Measurements from ENCODE around the gene SBF2.

SBF2 gene

DNA sequence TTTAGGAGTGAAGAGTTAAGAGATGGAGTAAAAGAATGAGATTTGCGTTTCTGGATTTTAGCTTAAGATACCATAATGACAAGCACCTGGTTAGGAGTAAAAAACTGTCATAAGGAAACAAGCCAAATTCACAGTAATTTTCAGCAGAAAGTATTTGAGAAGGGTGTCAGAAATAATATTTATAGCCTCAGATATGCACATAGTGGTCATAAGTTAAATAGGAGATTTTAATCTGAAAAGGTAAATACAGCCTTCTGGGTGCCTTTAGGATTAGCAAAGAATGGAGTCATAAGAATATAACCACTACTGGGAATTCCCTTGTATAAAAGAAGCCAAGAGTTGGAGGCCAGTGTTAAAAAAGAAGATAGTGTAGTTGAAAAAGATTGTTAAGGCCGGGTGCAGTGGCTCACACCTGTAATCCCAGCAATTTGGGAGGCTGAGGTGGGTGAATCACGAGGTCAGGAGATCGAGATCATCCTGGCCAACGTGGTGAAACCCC is 470.1 kb downstream of the SBF2 start:
- no peak overlapping the region for H3K9ac ChIP-seq (ENCODE audit: low read length)
- no peak overlapping the region for H3K27ac ChIP-seq (ENCODE audit: low read depth, low read length)
- no peak overlapping the region for H3K4me3 ChIP-seq (ENCODE audit: low read depth, low read length)
- H3K4me1 ChIP-seq (ENCODE audit: control insufficient read depth, insufficient read depth, low read length): peaks cover 22% of the 10 kb centered on the region
- no peaks in the 10 kb centered on the region for H3K36me3 ChIP-seq (ENCODE audit: control insufficient read depth, insufficient read depth, low read length)
- no peaks in the 10 kb centered on the region for H3K27me3 ChIP-seq (ENCODE audit: control insufficient read depth, insufficient read depth, low read length)
- H3K9me3 ChIP-seq (ENCODE audit: control insufficient read depth, insufficient read depth, low read depth, low read length): no peaks in the 10 kb centered on the region

DNA sequence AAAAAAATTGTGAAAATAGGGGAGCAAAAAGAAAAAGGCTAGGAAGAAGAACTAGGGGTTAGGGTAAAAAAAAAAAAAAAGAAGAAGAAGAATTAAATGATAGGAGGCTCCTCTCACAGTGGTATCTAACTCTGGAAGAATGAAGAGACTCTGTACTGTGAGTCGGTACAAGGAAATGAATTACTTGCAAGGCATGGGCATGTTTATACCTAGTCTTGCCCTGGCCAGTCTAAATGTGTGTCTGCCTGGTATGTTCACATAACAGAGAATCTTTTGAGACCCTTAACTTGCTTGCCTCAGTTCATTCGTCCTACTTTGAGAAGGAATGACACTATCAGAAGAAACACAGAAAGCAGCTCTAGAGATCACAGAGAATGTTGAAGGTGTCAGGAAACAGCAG is 470.6 kb downstream of the SBF2 start:
- Histone ChIP-seq H3K4me1 (ENCODE audit: control insufficient read depth, insufficient read depth, low read length) (peaks cover 22% of the 10 kb centered on the region), H3K36me3 (ENCODE audit: control insufficient read depth, insufficient read depth, low read length) (no peaks in the 10 kb centered on the region), H3K27ac (ENCODE audit: low read depth, low read length) (no peak overlapping the region), H3K27me3 (ENCODE audit: control insufficient read depth, insufficient read depth, low read length) (no peaks in the 10 kb centered on the region), H3K9me3 (ENCODE audit: control insufficient read depth, insufficient read depth, low read depth, low read length) (no peaks in the 10 kb centered on the region), H3K9ac (ENCODE audit: low read length) (no peak overlapping the region), H3K4me3 (ENCODE audit: low read depth, low read length) (no peak overlapping the region)

DNA sequence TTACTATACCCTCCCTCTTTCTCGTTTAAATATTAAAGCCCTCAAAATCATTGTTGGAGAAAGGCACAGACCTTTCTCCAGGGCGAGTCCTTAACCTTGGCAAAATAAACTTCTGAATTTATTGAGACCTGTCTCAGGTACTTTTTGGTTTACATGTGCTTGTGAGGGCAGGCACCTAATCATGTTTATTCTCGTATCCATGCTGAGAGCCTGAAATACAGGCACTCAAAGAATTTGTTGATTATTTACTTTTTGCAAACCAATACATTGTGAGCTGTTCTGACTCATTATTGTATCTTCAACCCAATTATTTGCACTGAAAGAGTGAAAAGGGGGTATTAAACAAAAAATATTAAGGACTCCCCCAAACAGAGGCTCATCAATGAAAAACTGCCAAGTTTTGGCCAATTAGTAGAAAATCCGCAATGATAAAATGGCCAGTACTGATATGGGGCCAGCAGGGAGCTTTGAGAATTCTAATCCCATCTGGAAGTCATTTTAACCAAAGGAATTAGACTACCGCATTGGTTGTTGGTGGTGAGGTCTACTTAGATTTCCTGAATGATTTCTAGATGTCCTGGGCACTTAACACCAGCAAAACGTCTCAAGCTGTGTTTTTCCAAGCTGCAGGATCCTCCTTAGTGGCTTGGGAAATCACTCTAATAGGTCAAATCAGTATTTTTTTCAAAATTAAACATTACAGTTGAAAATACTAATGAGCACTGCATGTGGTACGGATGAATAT is 472.8 kb downstream of the SBF2 start:
- H3K9me3 ChIP-seq (ENCODE audit: control insufficient read depth, insufficient read depth, low read depth, low read length): no peaks in the 10 kb centered on the region
- no peaks in the 10 kb centered on the region for H3K27me3 ChIP-seq (ENCODE audit: control insufficient read depth, insufficient read depth, low read length)
- no peak overlapping the region for H3K4me3 ChIP-seq (ENCODE audit: low read depth, low read length)
- no peak overlapping the region for H3K27ac ChIP-seq (ENCODE audit: low read depth, low read length)
- peaks cover 24% of the 10 kb centered on the region for H3K4me1 ChIP-seq (ENCODE audit: control insufficient read depth, insufficient read depth, low read length)
- no peaks in the 10 kb centered on the region for H3K36me3 ChIP-seq (ENCODE audit: control insufficient read depth, insufficient read depth, low read length)
- no peak overlapping the region for H3K9ac ChIP-seq (ENCODE audit: low read length)

DNA sequence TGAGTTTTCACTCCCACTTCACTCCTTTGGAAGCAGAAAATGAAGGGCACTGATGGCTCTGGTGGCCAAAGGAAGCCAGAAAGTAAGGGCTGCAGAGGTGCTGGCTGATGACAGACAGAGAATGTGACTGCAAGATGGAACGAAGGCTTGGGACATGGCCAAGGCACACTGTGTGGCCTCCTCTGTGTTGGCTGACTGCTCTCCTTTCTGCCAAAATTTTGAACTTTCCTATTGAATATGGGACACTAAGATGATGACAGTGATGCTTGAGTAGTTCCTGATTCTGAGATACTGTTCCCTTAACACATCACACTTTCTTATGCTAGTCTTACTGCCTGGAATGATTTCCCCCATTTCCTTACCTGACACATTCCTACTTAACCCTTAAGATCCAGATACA is 473.8 kb downstream of the SBF2 start:
- peaks cover 30% of the 10 kb centered on the region for H3K4me1 ChIP-seq (ENCODE audit: control insufficient read depth, insufficient read depth, low read length)
- H3K36me3 ChIP-seq (ENCODE audit: control insufficient read depth, insufficient read depth, low read length): no peaks in the 10 kb centered on the region
- no peaks in the 10 kb centered on the region for H3K9me3 ChIP-seq (ENCODE audit: control insufficient read depth, insufficient read depth, low read depth, low read length)
- H3K4me3 ChIP-seq (ENCODE audit: low read depth, low read length): no peak overlapping the region
- H3K27ac ChIP-seq (ENCODE audit: low read depth, low read length): no peak overlapping the region
- H3K9ac ChIP-seq (ENCODE audit: low read length): no peak overlapping the region
- H3K27me3 ChIP-seq (ENCODE audit: control insufficient read depth, insufficient read depth, low read length): no peaks in the 10 kb centered on the region

DNA sequence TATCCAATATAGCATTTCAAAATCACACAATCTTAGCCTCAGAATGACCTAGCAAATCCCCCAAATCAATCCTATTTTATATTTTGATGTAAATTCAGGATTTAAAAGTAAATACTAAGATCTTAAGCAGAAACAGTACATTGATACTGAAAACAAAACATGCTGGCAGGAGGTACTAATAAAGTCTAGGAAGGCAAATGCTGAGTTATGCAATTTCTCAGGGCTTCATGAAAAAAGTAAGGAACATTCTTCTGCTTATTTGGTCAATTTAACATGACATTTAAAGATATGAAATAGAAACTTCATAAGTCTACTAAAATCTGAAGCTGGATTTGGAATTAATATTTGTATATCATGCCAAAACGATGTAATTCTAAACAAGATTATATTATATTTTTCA is 476.8 kb downstream of the SBF2 start:
- Histone ChIP-seq H3K9me3 (ENCODE audit: control insufficient read depth, insufficient read depth, low read depth, low read length) (no peaks in the 10 kb centered on the region), H3K4me1 (ENCODE audit: control insufficient read depth, insufficient read depth, low read length) (peaks cover 26% of the 10 kb centered on the region), H3K27me3 (ENCODE audit: control insufficient read depth, insufficient read depth, low read length) (no peaks in the 10 kb centered on the region), H3K9ac (ENCODE audit: low read length) (no peak overlapping the region), H3K4me3 (ENCODE audit: low read depth, low read length) (no peak overlapping the region), H3K36me3 (ENCODE audit: control insufficient read depth, insufficient read depth, low read length) (no peaks in the 10 kb centered on the region), H3K27ac (ENCODE audit: low read depth, low read length) (no peak overlapping the region)

DNA sequence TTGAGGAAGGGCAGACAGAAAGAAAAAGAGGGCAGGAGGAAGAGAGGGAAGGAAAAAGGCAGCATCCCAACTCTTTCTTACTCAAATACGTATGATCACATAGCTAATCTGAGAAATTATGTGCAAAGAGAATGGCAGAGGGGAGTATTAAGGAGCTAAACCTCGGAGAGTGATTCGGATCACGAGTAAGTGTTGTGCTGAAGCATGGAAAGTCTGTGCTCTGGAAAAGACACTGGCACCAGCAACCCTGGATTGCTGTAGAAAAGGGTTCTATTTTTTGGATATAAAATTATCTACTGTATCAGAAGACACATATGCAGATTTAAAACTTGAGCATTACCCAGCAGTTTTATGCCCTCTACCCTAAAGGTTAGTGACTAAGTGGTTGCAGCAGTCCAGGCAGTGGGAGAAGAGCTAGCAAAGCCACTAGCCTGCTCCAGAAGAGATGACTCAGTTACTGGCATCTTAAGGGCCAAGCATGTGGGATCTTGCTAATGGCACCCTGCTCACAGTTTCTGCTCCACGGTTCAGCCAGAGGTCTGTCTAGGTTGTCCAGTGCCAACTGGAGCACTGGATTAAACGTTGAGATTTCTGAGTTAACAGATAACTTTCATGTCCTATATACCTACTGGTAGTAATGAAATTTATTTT is 478.4 kb downstream of the SBF2 start:
- H3K36me3 ChIP-seq (ENCODE audit: control insufficient read depth, insufficient read depth, low read length): no peaks in the 10 kb centered on the region

DNA sequence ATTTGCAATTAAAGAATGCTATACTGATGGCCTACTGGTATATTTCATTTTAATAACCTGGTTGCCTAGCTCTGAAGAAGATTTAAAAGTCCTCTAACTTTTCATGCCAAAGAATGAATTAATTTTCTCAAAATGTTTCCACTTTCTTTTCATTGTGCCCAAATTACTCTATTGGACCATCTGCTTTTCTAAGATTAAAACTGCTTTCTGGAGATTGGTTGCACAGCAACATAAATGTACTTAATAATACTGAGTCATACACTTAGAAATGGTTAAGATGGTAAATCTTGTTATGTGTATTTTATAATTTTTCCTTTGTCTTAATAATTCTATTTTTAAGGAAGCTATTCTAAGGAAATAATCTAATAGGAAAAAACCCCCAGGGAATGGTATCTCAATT is 479.9 kb downstream of the SBF2 start:
- Histone ChIP-seq H3K27ac (ENCODE audit: low read depth, low read length) (no peak overlapping the region), H3K4me1 (ENCODE audit: control insufficient read depth, insufficient read depth, low read length) (peaks cover 7% of the 10 kb centered on the region; the same call in 1 of the 2 replicates), H3K36me3 (ENCODE audit: control insufficient read depth, insufficient read depth, low read length) (no peaks in the 10 kb centered on the region)

More for the DNA sequence above, 478.4 kb downstream of the SBF2 start:
- Histone ChIP-seq H3K9ac (ENCODE audit: low read length) (no peak overlapping the region), H3K9me3 (ENCODE audit: control insufficient read depth, insufficient read depth, low read depth, low read length) (no peaks in the 10 kb centered on the region), H3K27me3 (ENCODE audit: control insufficient read depth, insufficient read depth, low read length) (no peaks in the 10 kb centered on the region), H3K27ac (ENCODE audit: low read depth, low read length) (no peak overlapping the region), H3K4me3 (ENCODE audit: low read depth, low read length) (no peak overlapping the region), H3K4me1 (ENCODE audit: control insufficient read depth, insufficient read depth, low read length) (peaks cover 13% of the 10 kb centered on the region)

DNA sequence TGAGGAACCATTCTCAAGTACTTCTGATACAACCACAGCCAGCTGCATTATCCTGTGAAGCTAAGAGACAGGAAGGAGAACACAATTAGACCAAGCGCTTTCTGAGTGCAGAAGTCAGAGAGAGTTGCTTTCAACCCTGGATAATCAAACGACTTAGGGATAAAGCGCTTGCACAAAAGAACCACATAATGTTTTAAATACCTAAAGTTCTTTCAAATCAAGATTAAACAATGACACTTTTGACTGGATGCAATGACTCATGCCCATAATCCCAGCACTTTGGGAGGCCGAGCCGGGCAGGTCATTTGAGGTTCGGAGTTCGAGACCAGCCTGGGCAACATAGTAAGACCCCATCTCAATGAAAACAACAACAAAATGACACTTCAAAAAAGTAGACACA is 485.1 kb downstream of the SBF2 start:
- H3K4me1 ChIP-seq (ENCODE audit: control insufficient read depth, insufficient read depth, low read length): peaks cover 2% of the 10 kb centered on the region

More for the DNA sequence above, 479.9 kb downstream of the SBF2 start:
- no peaks in the 10 kb centered on the region for H3K9me3 ChIP-seq (ENCODE audit: control insufficient read depth, insufficient read depth, low read depth, low read length)
- no peaks in the 10 kb centered on the region for H3K27me3 ChIP-seq (ENCODE audit: control insufficient read depth, insufficient read depth, low read length)
- no peak overlapping the region for H3K9ac ChIP-seq (ENCODE audit: low read length)
- no peak overlapping the region for H3K4me3 ChIP-seq (ENCODE audit: low read depth, low read length)

DNA sequence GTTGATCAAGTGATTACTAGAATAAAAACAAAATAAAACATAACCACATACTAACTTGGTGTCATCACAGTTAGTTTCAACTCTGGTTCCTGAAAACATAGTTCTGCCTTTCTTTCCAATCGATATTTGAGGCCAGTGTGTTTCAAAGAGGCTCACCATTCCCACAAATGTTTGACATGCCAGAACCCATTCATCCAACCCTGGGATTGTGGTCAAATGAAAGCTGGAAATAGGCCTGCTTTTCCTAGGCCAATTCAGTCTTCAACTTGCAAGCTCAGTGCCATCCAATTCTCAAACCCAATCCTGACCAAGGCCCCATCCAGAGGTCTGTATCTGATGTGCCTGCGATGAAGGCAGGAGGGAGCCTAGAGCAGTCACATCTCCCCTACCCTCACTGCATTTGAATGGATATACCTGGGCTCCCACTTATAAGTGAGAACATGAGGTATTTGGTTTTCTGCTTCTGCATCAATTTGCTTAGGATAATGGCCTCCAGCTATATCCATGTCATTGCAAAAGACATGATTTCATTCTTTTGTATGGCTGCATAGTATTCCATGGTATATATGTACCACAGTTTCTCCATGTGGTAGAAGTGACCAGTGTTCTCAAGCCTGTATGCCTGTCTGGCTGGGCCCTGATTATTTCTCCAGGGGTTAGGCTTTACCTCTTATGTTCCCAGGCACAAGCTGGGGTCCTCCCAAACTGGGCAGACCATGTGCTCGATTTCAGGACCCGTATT is 486.9 kb downstream of the SBF2 start:
- peaks cover 19% of the 10 kb centered on the region for H3K4me1 ChIP-seq (ENCODE audit: control insufficient read depth, insufficient read depth, low read length)
- no peak overlapping the region for H3K27ac ChIP-seq (ENCODE audit: low read depth, low read length)
- no peak overlapping the region for H3K4me3 ChIP-seq (ENCODE audit: low read depth, low read length)
- H3K9me3 ChIP-seq (ENCODE audit: control insufficient read depth, insufficient read depth, low read depth, low read length): no peaks in the 10 kb centered on the region
- H3K36me3 ChIP-seq (ENCODE audit: control insufficient read depth, insufficient read depth, low read length): peaks cover 13% of the 10 kb centered on the region; the same call in 1 of the 2 replicates
- no peaks in the 10 kb centered on the region for H3K27me3 ChIP-seq (ENCODE audit: control insufficient read depth, insufficient read depth, low read length)
- H3K9ac ChIP-seq (ENCODE audit: low read length): no peak overlapping the region

More for the DNA sequence above, 485.1 kb downstream of the SBF2 start:
- H3K27ac ChIP-seq (ENCODE audit: low read depth, low read length): no peak overlapping the region
- H3K36me3 ChIP-seq (ENCODE audit: control insufficient read depth, insufficient read depth, low read length): peaks cover 13% of the 10 kb centered on the region; the same call in 1 of the 2 replicates
- no peaks in the 10 kb centered on the region for H3K9me3 ChIP-seq (ENCODE audit: control insufficient read depth, insufficient read depth, low read depth, low read length)
- H3K4me3 ChIP-seq (ENCODE audit: low read depth, low read length): no peak overlapping the region
- no peaks in the 10 kb centered on the region for H3K27me3 ChIP-seq (ENCODE audit: control insufficient read depth, insufficient read depth, low read length)
- H3K9ac ChIP-seq (ENCODE audit: low read length): no peak overlapping the region

DNA sequence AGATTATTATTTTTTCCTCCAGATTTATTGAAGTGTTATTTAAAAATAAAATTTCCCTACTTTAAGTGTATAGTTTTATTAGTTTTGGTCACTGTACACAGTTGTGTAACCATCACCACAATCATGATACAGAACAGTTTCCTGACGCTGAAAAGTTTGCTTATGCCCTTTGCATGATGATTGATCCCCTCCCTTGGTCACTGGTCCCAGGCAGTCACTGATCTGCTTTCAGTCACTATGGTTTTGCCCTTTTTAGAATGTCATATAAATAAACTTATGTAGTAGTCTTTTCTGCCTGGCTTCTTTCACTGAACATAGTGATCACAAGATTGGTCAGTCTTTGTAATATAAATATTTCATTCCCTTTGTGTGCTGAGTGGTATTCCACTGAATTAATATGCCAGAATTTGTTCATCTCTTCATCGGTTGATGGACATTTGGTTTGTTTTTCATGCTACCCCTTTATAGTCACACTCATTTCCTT is 489.6 kb downstream of the SBF2 start:
- Histone ChIP-seq H3K27me3 (ENCODE audit: control insufficient read depth, insufficient read depth, low read length) (no peaks in the 10 kb centered on the region), H3K9me3 (ENCODE audit: control insufficient read depth, insufficient read depth, low read depth, low read length) (no peaks in the 10 kb centered on the region), H3K27ac (ENCODE audit: low read depth, low read length) (no peak overlapping the region), H3K9ac (ENCODE audit: low read length) (no peak overlapping the region), H3K4me3 (ENCODE audit: low read depth, low read length) (no peak overlapping the region), H3K4me1 (ENCODE audit: control insufficient read depth, insufficient read depth, low read length) (peaks cover 23% of the 10 kb centered on the region), H3K36me3 (ENCODE audit: control insufficient read depth, insufficient read depth, low read length) (peaks cover 13% of the 10 kb centered on the region; the same call in 1 of the 2 replicates)

All from HUES6 (cell line).